H1 (cell line): ENCODE measurements around the gene MAP6. TPM values are rescaled to one million over a fixed set of nuclear protein-coding genes. Genes with fewer than 3 reads are reported as not detected.

Experiments
- CTCF ChIA-PET: fragments of 300-600 bp; sonication (Branson Sonifier 250); formaldehyde crosslinking; loops from one replicate; lab custom pipeline; 2021; ENCODE audit not compliant: partially characterized antibody; lab: Charles Lee
- POLR2A ChIA-PET: fragments of 300-600 bp; sonication (Branson Sonifier 250); formaldehyde crosslinking; loops from one replicate; lab custom pipeline; 2021; ENCODE audit warnings: inconsistent platforms; ENCODE audit not compliant: partially characterized antibody; lab: Charles Lee
- DNase-seq, 2 experiments: peaks; one replicate each; pipeline versions ENCODE4 v3.0.0 to v3.0.0-alpha.2; 2010 to 2022; ENCODE audit warnings: low spot score in 2 of 2, low read depth in 1 of 2, mixed read lengths in 1 of 2
- FAIRE-seq: peaks from 2 replicates; lab custom pipeline; 2011; peaks lifted over from hg19 to GRCh38; lab: Jason Lieb, UNC
- H2AFZ ChIP-seq: 2 replicates; pipeline ENCODE4 v1.8.1; 2012; ENCODE audit warnings: low read length, inconsistent platforms
- H2AK5ac ChIP-seq: 2 replicates; pipeline ENCODE4 v1.6.1; 2013; ENCODE audit warnings: low read depth, low read length
- H2BK120ac ChIP-seq: replicated peaks from 2 replicates; pipeline ENCODE3; 2013; ENCODE audit warnings: low read depth, low read length, inconsistent platforms
- H2BK12ac ChIP-seq: 2 replicates; pipeline ENCODE4 v1.6.1; 2013; ENCODE audit warnings: low read depth, low read length
- H2BK15ac ChIP-seq: 2 replicates; pipeline ENCODE4 v1.6.1; 2013; ENCODE audit warnings: low read length
- H2BK20ac ChIP-seq: 2 replicates; pipeline ENCODE4 v1.6.1; 2013; ENCODE audit warnings: low read length
- H2BK5ac ChIP-seq: 2 replicates; pipeline ENCODE4 v1.6.1; 2013; ENCODE audit warnings: low read depth, low read length
- H3K14ac ChIP-seq: 2 replicates; pipeline ENCODE4 v1.6.1; 2013; ENCODE audit warnings: inconsistent platforms; ENCODE audit not compliant: insufficient read length
- H3K18ac ChIP-seq: 2 replicates; pipeline ENCODE4 v1.6.1; 2013; ENCODE audit warnings: low read length; ENCODE audit errors: extremely low read depth
- H3K23ac ChIP-seq: 2 replicates; pipeline ENCODE4 v1.6.1; 2013; ENCODE audit warnings: inconsistent platforms; ENCODE audit not compliant: insufficient read length
- H3K23me2 ChIP-seq: 2 replicates; pipeline ENCODE4 v1.6.1; 2013; ENCODE audit warnings: low read depth, low read length
- H3K27ac ChIP-seq: 2 replicates; pipeline ENCODE4 v1.6.1; 2011; ENCODE audit warnings: low read depth, low read length, inconsistent platforms
- H3K27me3 ChIP-seq, 4 experiments: replicated peaks in 1 of 4; 1 replicate in 1 of 4; 2 replicates in 3 of 4; pipeline versions ENCODE4 v1.6.1 to v1.8.1; 2011 to 2013; ENCODE audit warnings: low read length in 3 of 4, mild to moderate bottlenecking in 3 of 4, inconsistent platforms in 2 of 4, mixed read lengths in 2 of 4, moderate library complexity in 1 of 4; ENCODE audit not compliant: control insufficient read depth in 3 of 4, insufficient read depth in 3 of 4; ENCODE audit errors: extremely low read depth in 1 of 4
- H3K36me3 ChIP-seq, 4 experiments: 2 replicates each; pipeline versions ENCODE4 v1.6.1 to v1.8.1; 2011 to 2013; ENCODE audit warnings: mild to moderate bottlenecking in 4 of 4, low read length in 3 of 4, moderate library complexity in 2 of 4, control low read depth in 1 of 4, inconsistent platforms in 1 of 4; ENCODE audit not compliant: insufficient read depth in 4 of 4, control insufficient read depth in 2 of 4
- H3K4ac ChIP-seq: replicated peaks from 2 replicates; pipeline ENCODE3; 2013; ENCODE audit warnings: low read length, low read depth, mixed read lengths, inconsistent platforms; ENCODE audit not compliant: insufficient read length
- H3K4me1 ChIP-seq, 4 experiments: replicated peaks in 1 of 4; 1 replicate in 1 of 4; 2 replicates in 3 of 4; pipeline versions ENCODE4 v1.6.1 to v1.8.1; 2011 to 2013; ENCODE audit warnings: low read length in 3 of 4, inconsistent platforms in 2 of 4, mixed read lengths in 1 of 4; ENCODE audit not compliant: insufficient read depth in 4 of 4, control insufficient read depth in 3 of 4
- H3K4me2 ChIP-seq, 2 experiments: 2 replicates each; pipeline versions ENCODE4 v1.6.1 to v1.8.1; 2011 to 2013; ENCODE audit warnings: low read depth in 2 of 2, low read length in 2 of 2, control low read depth in 1 of 2, inconsistent platforms in 1 of 2, mild to moderate bottlenecking in 1 of 2; ENCODE audit not compliant: insufficient read depth in 1 of 2
- H3K4me3 ChIP-seq, 4 experiments: fragments of 200-600, 300-600 bp in 1 of 4; sonication (generic), shearing (Covaris generic), sonication (Bioruptor Twin) in 1 of 4; 2 replicates each; pipeline versions ENCODE4 v1.5.1 to v1.8.1; 2011 to 2016; ENCODE audit warnings: low read length in 4 of 4, low read depth in 3 of 4, control low read depth in 2 of 4, inconsistent platforms in 2 of 4, mild to moderate bottlenecking in 2 of 4, mixed read lengths in 1 of 4, moderate library complexity in 1 of 4; ENCODE audit not compliant: insufficient read depth in 2 of 4; ENCODE audit errors: extremely low read depth in 1 of 4
- H3K56ac ChIP-seq: replicated peaks from 2 replicates; pipeline ENCODE3; 2013; ENCODE audit warnings: low read depth, mild to moderate bottlenecking, mixed read lengths, low read length, inconsistent platforms; ENCODE audit not compliant: insufficient read length
- H3K79me1 ChIP-seq: 2 replicates; pipeline ENCODE4 v1.6.1; 2013; ENCODE audit warnings: low read depth, low read length, control low read depth
- H3K79me2 ChIP-seq, 2 experiments: 2 replicates each; pipeline versions ENCODE4 v1.6.1 to v1.8.1; 2012 to 2013; ENCODE audit warnings: low read length in 2 of 2, mild to moderate bottlenecking in 2 of 2, inconsistent platforms in 1 of 2; ENCODE audit not compliant: insufficient read depth in 2 of 2, control insufficient read depth in 1 of 2
- H3K9ac ChIP-seq, 4 experiments: replicated peaks in 1 of 4; 1 replicate in 1 of 4; 2 replicates in 3 of 4; pipeline versions ENCODE4 v1.6.1 to v1.8.1; 2011 to 2013; ENCODE audit warnings: low read depth in 3 of 4, low read length in 3 of 4, control low read depth in 2 of 4, mild to moderate bottlenecking in 2 of 4, moderate library complexity in 2 of 4, inconsistent platforms in 1 of 4; ENCODE audit errors: extremely low read depth in 1 of 4
- H3K9me3 ChIP-seq, 2 experiments: 2 replicates each; pipeline versions ENCODE4 v1.6.1 to v1.8.1; 2012 to 2013; ENCODE audit warnings: mild to moderate bottlenecking in 2 of 2, moderate library complexity in 2 of 2, control low read depth in 1 of 2, inconsistent platforms in 1 of 2, low read depth in 1 of 2, low read length in 1 of 2, mixed read lengths in 1 of 2; ENCODE audit not compliant: insufficient read depth in 2 of 2
- H4K20me1 ChIP-seq, 2 experiments: replicated peaks in 1 of 2; 2 replicates each; pipeline versions ENCODE3 to v1.8.1; 2011 to 2013; ENCODE audit warnings: inconsistent platforms in 2 of 2, low read length in 2 of 2, mild to moderate bottlenecking in 1 of 2; ENCODE audit not compliant: insufficient read depth in 2 of 2, control insufficient read depth in 1 of 2
- H4K5ac ChIP-seq: 2 replicates; pipeline ENCODE4 v1.6.1; 2013; ENCODE audit warnings: low read length, low read depth, mixed read lengths, inconsistent platforms; ENCODE audit not compliant: insufficient read length
- H4K8ac ChIP-seq: 2 replicates; pipeline ENCODE4 v1.8.0; 2013; ENCODE audit warnings: mild to moderate bottlenecking, moderate library complexity, low read length, inconsistent platforms; ENCODE audit not compliant: insufficient read depth; ENCODE audit errors: extremely low read depth
- H4K91ac ChIP-seq: replicated peaks from 2 replicates; pipeline ENCODE3; 2013; ENCODE audit warnings: low read length, mixed read lengths, inconsistent platforms; ENCODE audit not compliant: insufficient read length
- BACH1 ChIP-seq: IDR thresholded peaks from 2 replicates; pipeline ENCODE4 v1.6.1; 2012; ENCODE audit warnings: low read length, improper control_type of control experiment
- CHD2 ChIP-seq: IDR thresholded peaks from 2 replicates; pipeline ENCODE4 v1.6.1; 2012; ENCODE audit warnings: low read length, improper control_type of control experiment
- E2F6 ChIP-seq: IDR thresholded peaks from 2 replicates; pipeline ENCODE4 v1.6.1; 2012; ENCODE audit warnings: inconsistent platforms
- WGBS, 2 experiments: shearing (Covaris generic) in 1 of 2; methylation state at CpG; one replicate each; pipeline versions ENCODE4 v1.1.6 to v1.1.7; 2013 to 2015; ENCODE audit warnings: low lambda C conversion rate in 2 of 2, mixed read lengths in 2 of 2, inconsistent platforms in 1 of 2, low coverage in 1 of 2, missing lambda C conversion rate in 1 of 2; ENCODE audit not compliant: insufficient replicate concordance in 2 of 2, insufficient coverage in 1 of 2, insufficient read length in 1 of 2; ENCODE audit errors: extremely low coverage in 1 of 2, missing lambda C conversion rate in 1 of 2; 5-methylcytosine and 5-hydroxymethylcytosine counted together
- polyA plus RNA-seq, 7 experiments: library from polyadenylated mRNA; depleted of rRNA in 3 of 7; stranded (reverse) in 5 of 7; unstranded in 2 of 7; fragments of >200 nt in 5 of 7; fragments of 200-250 nt in 2 of 7; gene quantifications; 1 replicate in 5 of 7; 2 replicates in 1 of 7; 4 replicates in 1 of 7; pipeline versions ENCODE4 v1.2.1 to v1.2.3, GENCODE V29; 2011 to 2013; ENCODE audit warnings: missing spikeins in 2 of 7, mixed read lengths in 2 of 7
- total RNA-seq: library from RNA; stranded (reverse); fragmentation: NEBNext Ultra II Directional; extraction: Animal tissue kit (Norgen Biotek cat#: 25700); gene quantifications from 2 replicates; pipeline ENCODE4 v1.2.1, GENCODE V29; 2021
- TF ChIP-seq, protein P1 (sequence below): IDR thresholded peaks from 2 replicates; pipeline ENCODE4 v1.6.1; 2012; ENCODE audit warnings: inconsistent platforms

The MAP6 gene
- total and polyA plus RNA-seq, 2 of the 8 experiments (the other 6 are each of a cell fraction or from before 2014, with no cell fraction given), result 0.54 to 0.89 TPM

- peak; percentile 87 for TF ChIP-seq E2F6
- TF ChIP-seq, protein P1, sequence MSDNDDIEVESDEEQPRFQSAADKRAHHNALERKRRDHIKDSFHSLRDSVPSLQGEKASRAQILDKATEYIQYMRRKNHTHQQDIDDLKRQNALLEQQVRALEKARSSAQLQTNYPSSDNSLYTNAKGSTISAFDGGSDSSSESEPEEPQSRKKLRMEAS, result peak; percentile 92
- TF ChIP-seq CHD2, result no peak
- peak; percentile 59; the same call in 1 of the 2 replicates for TF ChIP-seq BACH1
- no peak overlapping the region for H3K14ac ChIP-seq
- CTCF ChIA-PET, result interaction anchor here (0.6 to 17.4 kb wide), 22 partner anchors 9 to 480 kb away, joined by 3 to 344 read pairs (median 5); partner anchors contain the start of gene SERPINH1
Observed at GRCh38 chr11:75576499-75576918, 92.3 kb downstream of the MAP6 start.

More at GRCh38 chr11:75576499-75576918, 92.3 kb downstream of the MAP6 start:
- H3K36me3 ChIP-seq, result peaks cover 8 to 24% (median 13%) of the 10 kb centered on the region in 4 experiments
- H2AK5ac ChIP-seq, result no peak overlapping the region
- no peak overlapping the region for H2BK5ac ChIP-seq
- DNase-seq (no peak), FAIRE-seq (no peak)
- no peak overlapping the region for H2BK12ac ChIP-seq
- no peaks in the 10 kb centered on the region for H3K23me2 ChIP-seq
- H4K5ac ChIP-seq, result no peak overlapping the region
- H3K9ac ChIP-seq, result no peak overlapping the region
- 75% methylated on average over 8 of the region's 8 CpGs; no CpG with 5 or more reads in 1 of the 2 experiments for WGBS, 2 experiments
- no peak overlapping the region for H3K4ac ChIP-seq
- H3K23ac ChIP-seq, result no peak overlapping the region
- H3K27me3 ChIP-seq, result no peaks in the 10 kb centered on the region
- peaks cover 0 to 4% (median under 1%) of the 10 kb centered on the region in 4 experiments; a peak in 4 of 7 replicates for H3K4me1 ChIP-seq
- 0 out of 2 replicates have a peak overlapping the region, but pooled peaks have one; percentile 63 for H2BK15ac ChIP-seq
- H3K79me1 ChIP-seq, result no peaks in the 10 kb centered on the region; the same call in 1 of the 2 replicates
- no peak overlapping the region for H3K4me2 ChIP-seq
- H2AFZ ChIP-seq, result no peak overlapping the region
- H3K27ac ChIP-seq, result no peak overlapping the region
- H3K79me2 ChIP-seq, result no peaks in the 10 kb centered on the region
- H3K4me3 ChIP-seq, result no peak overlapping the region
- no peak overlapping the region for H4K91ac ChIP-seq
- H3K56ac ChIP-seq, result no peak overlapping the region
- no peaks in the 10 kb centered on the region for H3K9me3 ChIP-seq
- POLR2A ChIA-PET, result interaction anchor here (1.1 to 35.1 kb wide), 7 partner anchors 1 to 143 kb away, joined by 3 to 1120 read pairs (median 4); partner anchors contain the start of gene SERPINH1
- H3K18ac ChIP-seq, result no peak overlapping the region; the same call in 1 of the 2 replicates
- peaks cover 0 to 7% of the 10 kb centered on the region in 2 experiments for H4K20me1 ChIP-seq
- no peak overlapping the region for H2BK120ac ChIP-seq
- no peak overlapping the region for H2BK20ac ChIP-seq
- no peak overlapping the region for H4K8ac ChIP-seq
